ENCODE measurements around the gene PANX2.
A peak's percentile ranks its signal among the peaks of the same experiment; 100 is the strongest.

The PANX2 gene

DNA sequence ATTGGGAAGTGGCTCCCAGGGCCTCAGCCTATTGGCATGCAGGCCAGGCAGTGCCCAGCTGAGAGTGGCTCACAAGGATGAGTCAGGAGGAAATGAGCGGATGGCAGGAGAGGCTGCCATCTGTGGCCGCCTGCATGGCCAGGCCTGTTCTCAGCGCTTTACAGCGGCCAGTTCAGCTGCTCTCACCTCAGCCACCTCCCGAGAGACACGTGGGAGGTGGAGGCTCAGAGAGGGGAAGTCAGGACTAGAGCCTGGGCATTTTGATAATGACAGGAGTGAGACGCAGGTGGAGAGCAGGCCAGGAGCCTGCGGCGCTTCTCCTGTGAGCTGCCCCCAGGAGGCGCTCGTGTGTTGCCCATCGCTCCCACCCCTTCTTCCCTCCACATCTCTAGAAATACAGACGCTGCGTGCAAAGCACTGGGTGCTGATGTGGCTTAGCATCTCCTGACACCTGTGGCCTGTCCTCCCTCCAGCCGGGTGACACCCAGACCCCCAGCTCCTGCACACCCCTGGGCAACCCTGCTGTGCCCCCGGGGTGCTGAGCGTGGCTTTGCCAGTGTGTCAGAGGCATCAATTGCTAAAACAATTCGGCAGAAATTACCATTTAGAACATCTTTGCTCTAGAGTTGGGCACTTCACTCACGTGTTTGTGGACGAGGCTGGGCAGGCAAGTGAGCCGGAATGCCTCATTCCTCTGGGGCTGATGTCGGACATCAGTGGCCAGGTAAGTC is 21.4 kb upstream of the PANX2 start:
- FAIRE-seq (peak; percentile 96), DNase-seq (ENCODE audit: insufficient read length) (peak; percentile 95)
- TF ChIP-seq POLR2A (IDR thresholded peaks at IDR 0.05; ENCODE audit: low read depth, low read length), result no peak
- TF ChIP-seq POLR2AphosphoS5 (IDR thresholded peaks at IDR 0.05; ENCODE audit: low read depth, low read length), result no peak
- TF ChIP-seq TAF1 (IDR thresholded peaks at IDR 0.05; ENCODE audit: borderline replicate concordance, low read depth, low read length), result no peak

DNA sequence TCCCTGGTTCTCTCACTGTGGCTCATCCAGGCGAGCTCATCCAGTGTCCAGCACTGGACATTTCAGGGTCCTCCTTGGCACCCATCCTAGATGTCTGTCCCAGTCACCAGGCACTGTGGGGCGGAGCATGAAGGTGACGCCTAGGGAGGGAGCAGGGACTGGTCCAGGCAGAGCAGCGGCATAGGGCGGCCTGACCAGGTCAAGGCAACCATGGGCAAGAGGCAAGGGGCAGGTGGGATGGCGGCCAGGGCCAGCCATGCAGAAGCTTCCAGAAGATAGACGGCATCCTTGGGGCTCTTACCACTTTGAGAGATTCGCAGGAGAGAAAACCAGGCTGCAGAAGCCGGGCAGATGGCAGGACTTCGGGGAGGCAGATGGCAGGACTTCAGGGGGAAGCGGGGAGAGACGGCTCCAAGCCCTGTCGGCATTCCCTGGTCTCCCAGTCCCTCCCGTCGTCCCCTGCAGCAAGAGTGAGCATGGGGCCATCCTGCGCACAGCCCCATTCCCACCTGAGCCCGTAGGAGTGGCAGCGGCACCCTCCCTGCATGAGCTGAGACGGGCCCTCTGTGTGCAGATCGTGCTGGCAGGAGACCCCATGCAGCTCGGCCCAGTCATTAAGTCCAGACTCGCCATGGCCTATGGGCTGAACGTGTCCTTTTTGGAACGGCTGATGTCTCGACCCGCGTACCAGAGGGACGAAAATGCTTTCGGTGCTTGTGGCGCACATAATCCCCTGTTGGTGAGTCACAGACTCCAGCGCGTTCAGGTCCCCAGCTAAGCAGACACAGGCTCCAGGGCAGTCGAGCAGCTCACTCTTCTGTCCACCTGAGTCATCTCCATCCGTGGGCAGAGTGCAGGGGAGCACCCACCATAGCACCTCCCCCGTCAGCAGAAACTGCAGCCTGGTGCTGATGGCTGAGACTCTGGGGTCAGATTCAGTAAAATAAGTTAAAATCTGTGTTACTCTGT is 20.1 kb upstream of the PANX2 start:
- no peak for TF ChIP-seq TAF1 (IDR thresholded peaks at IDR 0.05; ENCODE audit: borderline replicate concordance, low read depth, low read length)
- no peak for FAIRE-seq
- DNase-seq (ENCODE audit: insufficient read length), result no peak

DNA sequence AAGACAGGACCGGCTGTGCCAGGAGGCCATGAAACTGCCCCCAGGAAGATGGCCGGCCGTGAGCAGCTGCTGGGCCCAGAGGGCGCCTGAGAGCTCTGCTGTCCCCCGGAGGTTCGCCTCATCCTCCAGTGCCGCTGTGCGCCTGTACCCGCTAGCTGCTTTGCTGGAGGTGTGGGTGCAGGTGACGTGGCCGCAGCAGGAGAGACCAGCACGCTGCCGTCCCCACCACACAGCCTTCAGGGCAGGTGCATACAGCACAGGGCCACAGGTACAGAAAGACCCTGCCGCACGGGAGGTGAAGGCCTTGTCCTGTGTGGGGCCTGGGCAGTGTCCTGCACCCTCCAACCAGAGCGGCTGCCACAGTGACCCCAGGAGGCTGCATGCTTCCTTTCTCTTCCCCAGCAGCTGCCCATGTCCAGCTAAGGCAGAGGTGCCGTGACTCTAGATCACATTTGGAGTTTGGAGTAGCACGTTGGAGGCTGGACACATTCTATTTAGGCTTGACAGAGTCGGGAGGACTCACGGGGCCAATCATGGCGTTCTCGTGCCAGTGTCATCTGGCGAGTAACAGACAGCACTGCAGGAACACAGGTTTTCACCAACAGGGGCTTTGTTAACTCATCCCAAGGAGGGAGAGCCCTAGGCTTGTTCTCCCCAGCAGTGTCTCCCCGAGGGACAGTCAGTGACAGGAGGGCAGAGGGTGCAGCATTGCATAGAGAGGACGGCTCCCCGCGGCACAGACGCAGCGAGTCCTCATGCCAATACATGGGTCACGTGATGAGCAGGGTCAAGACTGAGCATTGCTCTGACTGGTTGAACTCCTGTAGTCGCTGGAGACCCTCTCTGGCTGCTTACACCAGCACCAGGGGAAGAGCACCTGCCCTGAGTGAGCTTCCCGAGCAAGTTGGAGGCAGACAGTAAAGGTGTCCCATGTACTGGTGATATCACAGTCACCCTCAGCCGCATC is 18.7 kb upstream of the PANX2 start:
- TF ChIP-seq TAF1 (IDR thresholded peaks at IDR 0.05; ENCODE audit: borderline replicate concordance, low read depth, low read length), result no peak
- no peak for TF ChIP-seq POLR2A (IDR thresholded peaks at IDR 0.05; ENCODE audit: low read depth, low read length)
- TF ChIP-seq POLR2AphosphoS5 (IDR thresholded peaks at IDR 0.05; ENCODE audit: low read depth, low read length), result no peak
- no peak for FAIRE-seq
- no peak for DNase-seq (ENCODE audit: insufficient read length)

DNA sequence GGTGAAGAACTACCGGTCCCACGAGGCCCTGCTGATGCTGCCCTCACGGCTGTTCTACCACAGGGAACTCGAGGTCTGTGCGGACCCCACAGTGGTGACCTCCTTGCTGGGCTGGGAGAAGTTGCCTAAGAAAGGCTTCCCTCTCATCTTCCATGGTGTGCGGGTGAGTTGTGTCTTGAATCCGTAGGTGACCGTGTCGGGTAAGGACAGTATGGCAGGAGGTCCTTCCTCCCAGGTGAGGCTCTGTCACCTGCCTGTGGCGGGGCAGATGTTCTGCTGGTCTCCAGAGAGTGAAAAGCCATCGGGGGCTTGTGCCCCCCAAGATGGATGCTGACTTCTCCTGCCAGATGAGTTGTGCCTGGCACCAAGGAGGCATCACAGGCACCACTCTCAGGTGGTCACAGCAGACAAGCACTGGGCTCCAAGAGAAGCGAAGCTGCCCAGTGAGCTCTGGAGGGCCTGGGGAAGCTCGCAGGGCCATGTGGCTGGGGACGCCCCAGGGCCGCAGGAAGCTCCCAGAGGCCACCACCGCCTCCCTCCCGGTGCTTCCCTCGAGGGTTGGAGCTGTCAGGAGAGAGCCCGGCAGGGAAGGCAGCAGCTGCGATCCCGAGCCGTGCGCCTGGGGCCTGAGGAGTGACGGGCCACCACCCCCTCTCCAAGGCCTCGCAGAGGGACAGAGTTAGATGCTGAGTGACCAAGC is 17.3 kb upstream of the PANX2 start:
- no peak for TF ChIP-seq POLR2AphosphoS5 (IDR thresholded peaks at IDR 0.05; ENCODE audit: low read depth, low read length)
- TF ChIP-seq TAF1 (IDR thresholded peaks at IDR 0.05; ENCODE audit: borderline replicate concordance, low read depth, low read length), result no peak
- no peak for TF ChIP-seq POLR2A (IDR thresholded peaks at IDR 0.05; ENCODE audit: low read depth, low read length)
- DNase-seq (ENCODE audit: insufficient read length), result no peak
- no peak for FAIRE-seq

DNA sequence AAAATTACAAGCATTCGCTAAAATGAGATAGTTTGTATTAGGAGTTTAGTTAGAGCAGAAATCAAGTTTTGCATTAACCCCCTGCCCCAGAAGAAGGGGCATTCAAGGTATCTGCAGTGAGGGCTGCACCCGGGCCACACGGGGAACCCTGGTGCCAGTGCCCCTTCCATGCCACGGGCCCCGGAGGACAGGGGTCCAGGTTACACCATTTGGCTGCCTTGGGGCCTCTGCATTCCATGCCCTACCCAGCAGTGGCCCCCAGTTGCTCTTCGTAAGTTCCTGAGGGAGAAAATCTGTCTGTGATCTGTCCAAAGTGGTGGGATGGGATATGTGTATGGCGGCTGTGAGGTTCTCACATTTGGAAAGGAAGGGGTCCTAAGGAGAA is 16.8 kb upstream of the PANX2 start:
- FAIRE-seq, result no peak
- no peak for TF ChIP-seq TAF1 (IDR thresholded peaks at IDR 0.05; ENCODE audit: borderline replicate concordance, low read depth, low read length)
- no peak for TF ChIP-seq POLR2A (IDR thresholded peaks at IDR 0.05; ENCODE audit: low read depth, low read length)
- no peak for TF ChIP-seq POLR2AphosphoS5 (IDR thresholded peaks at IDR 0.05; ENCODE audit: low read depth, low read length)

DNA sequence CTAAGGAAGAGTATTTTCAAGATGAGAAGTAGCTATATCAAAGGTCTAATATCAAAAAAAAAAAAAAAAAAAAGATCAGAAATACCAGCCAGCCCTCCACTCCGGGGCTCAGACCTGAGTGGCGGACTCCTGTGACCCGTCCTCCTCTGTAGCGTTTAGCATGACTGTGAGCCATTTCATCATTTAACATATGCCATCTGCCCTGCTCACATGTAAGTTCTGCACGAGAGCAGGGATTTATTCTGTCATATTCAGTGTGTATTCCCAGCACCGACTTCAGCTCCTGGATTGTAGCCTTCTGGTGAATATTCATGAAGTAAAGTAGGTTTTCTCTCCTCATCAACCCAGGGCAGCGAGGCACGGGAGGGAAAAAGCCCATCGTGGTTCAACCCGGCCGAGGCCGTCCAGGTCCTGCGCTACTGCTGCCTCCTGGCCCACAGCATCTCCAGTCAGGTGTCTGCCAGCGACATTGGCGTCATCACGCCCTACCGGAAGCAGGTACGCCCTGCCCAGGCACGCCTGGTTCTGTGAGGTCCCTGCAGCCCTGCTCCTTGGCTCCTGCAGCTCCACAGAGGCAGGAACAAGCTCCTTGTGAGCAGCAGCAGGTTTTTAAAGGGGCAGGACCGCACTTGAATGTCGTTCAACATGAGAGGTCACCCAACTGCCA is 12.7 kb upstream of the PANX2 start:
- FAIRE-seq, result no peak
- DNase-seq (ENCODE audit: insufficient read length), result no peak
- TF ChIP-seq POLR2A (IDR thresholded peaks at IDR 0.05; ENCODE audit: low read depth, low read length), result no peak
- TF ChIP-seq TAF1 (IDR thresholded peaks at IDR 0.05; ENCODE audit: borderline replicate concordance, low read depth, low read length), result no peak
- TF ChIP-seq POLR2AphosphoS5 (IDR thresholded peaks at IDR 0.05; ENCODE audit: low read depth, low read length), result no peak

More for the DNA sequence above, 16.8 kb upstream of the PANX2 start:
- no peak for DNase-seq (ENCODE audit: insufficient read length)

DNA sequence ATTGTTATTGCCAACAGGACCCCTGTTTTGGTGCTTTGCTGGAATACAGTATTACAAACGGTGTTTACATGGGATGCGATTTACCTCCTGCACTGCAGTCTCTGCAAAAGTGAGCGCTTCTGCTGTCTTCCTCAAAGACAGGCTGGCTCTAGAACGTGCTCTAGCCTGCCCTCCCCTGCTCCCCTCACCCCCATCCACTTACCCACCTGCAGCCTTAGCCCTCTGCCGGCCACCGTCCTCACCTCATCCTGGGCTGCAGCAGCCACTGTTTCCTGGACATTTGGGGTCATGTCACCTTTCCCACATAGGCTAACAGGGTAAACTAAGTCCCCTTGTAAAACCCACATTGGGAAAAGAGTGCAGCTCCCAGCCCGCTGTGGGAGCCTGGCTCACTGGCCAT is 9.6 kb upstream of the PANX2 start:
- TF ChIP-seq POLR2AphosphoS5 (IDR thresholded peaks at IDR 0.05; ENCODE audit: low read depth, low read length), result no peak
- no peak for TF ChIP-seq TAF1 (IDR thresholded peaks at IDR 0.05; ENCODE audit: borderline replicate concordance, low read depth, low read length)
- no peak for TF ChIP-seq POLR2A (IDR thresholded peaks at IDR 0.05; ENCODE audit: low read depth, low read length)
- FAIRE-seq, result no peak
- no peak for DNase-seq (ENCODE audit: insufficient read length)

DNA sequence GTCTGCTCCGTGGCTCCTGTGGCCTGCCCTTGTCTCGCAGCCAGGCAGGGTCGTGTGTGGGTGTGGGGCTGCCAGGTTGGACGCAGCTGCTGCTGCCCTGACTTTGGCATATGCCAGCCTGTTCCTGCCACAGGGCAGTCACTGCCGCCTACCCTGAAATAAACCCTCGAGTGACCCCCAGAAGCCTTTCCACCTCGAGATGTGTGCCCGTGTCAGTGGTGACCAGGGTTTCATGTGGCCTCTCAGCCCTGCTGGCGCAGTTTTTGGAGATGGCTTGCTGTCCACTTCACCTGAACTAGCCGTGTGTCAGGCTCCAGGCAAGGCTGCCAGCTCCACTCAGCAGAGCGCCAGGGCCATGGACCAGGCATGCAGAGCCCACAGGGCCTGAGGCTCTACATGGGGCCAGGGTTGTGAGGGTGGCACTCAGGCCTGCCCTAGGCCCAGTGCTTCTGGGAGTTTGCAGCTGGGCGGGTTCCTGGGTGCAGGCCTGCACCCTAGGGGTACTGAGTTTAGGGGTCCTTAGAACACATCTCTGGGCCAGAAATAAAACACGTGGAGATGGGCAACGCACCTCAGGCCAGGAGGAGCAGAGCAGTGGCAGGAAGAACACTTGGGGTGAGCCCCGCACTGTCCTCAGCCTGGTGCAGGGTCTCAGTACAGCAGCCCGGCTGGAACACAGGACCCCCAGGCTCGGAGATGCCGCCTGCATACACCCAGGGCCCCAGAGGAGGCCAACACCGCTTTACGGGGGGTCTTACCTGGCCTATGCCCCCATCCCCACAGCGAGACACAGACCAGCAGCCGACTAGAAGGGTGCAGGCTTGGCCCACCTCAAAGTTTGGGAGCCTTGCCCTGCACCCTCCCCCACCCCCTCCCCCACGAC is 8.8 kb upstream of the PANX2 start:
- FAIRE-seq (no peak), DNase-seq (ENCODE audit: insufficient read length) (no peak)
- TF ChIP-seq POLR2AphosphoS5 (IDR thresholded peaks at IDR 0.05; ENCODE audit: low read depth, low read length) (no peak), POLR2A (IDR thresholded peaks at IDR 0.05; ENCODE audit: low read depth, low read length) (no peak)

DNA sequence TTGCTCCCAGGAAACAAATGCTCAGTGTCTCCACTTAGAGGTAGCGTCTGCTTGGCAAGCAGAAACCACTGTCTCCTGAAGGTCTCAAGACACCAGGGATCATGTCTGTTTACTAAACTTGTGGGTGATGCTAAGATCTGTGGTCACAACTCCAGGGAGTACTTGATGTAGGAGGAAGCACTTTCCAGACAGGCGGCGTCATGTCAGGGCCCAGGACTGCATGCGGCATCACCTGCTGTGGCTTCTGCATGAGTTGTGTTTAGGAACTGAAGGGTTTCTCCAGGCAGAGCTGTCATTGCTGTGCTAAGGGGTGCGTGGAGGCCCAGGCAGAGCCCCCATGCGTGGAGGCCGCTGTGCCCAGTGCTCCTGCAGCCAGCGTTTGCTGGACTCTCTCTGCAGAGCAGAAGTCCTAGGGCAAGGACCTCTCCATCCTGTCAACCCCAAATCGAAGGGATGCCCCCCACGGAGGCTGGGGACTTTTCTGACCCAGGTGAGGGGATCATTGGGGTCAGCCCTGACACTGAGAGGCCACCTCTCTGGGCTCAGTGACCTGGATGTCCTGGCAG is 8.1 kb upstream of the PANX2 start:
- DNase-seq (ENCODE audit: insufficient read length) (no peak), FAIRE-seq (no peak)
- no peak for TF ChIP-seq POLR2A (IDR thresholded peaks at IDR 0.05; ENCODE audit: low read depth, low read length)
- no peak for TF ChIP-seq TAF1 (IDR thresholded peaks at IDR 0.05; ENCODE audit: borderline replicate concordance, low read depth, low read length)
- TF ChIP-seq POLR2AphosphoS5 (IDR thresholded peaks at IDR 0.05; ENCODE audit: low read depth, low read length), result no peak
